HepG2 (cell line): Measurements from ENCODE around the gene TLR9. TPM values are rescaled to one million over a fixed set of nuclear protein-coding genes. Genes with fewer than 3 reads are reported as not detected.
A peak's percentile ranks its signal among the peaks of the same experiment; 100 is the strongest.

Source experiments
- CREB3 ChIP-seq: sonication (generic); formaldehyde crosslinking; IDR thresholded peaks from 2 replicates; pipeline ENCODE4 v1.5.0; 2020; ENCODE audit warnings: missing genetic modification reagents
- DMTF1 ChIP-seq: sonication (generic); formaldehyde crosslinking; IDR thresholded peaks from 2 replicates; pipeline ENCODE4 v1.4.0; 2020; ENCODE audit warnings: mild to moderate bottlenecking, missing genetic modification reagents
- MAFK ChIP-seq, 2 experiments: IDR thresholded peaks in 1 of 2; conservative IDR thresholded peaks in 1 of 2; 2 replicates each; pipeline ENCODE4 v1.6.1; 2011; ENCODE audit warnings: improper control_type of control experiment in 2 of 2, low read length in 2 of 2
- PRMT3 ChIP-seq: sonication (generic); formaldehyde crosslinking; IDR thresholded peaks from 2 replicates; pipeline ENCODE4 v1.8.1; 2022; ENCODE audit warnings: low read depth, mild to moderate bottlenecking, moderate library complexity, missing genetic modification reagents, borderline replicate concordance
- REST ChIP-seq, 2 experiments: IDR thresholded peaks; 2 replicates each; pipeline ENCODE4 v1.6.1; 2011 to 2012; ENCODE audit warnings: low read length in 2 of 2, borderline replicate concordance in 1 of 2, low read depth in 1 of 2, mild to moderate bottlenecking in 1 of 2, moderate library complexity in 1 of 2
- RXRA ChIP-seq: sonication (generic); formaldehyde crosslinking; IDR thresholded peaks from 2 replicates; pipeline ENCODE4 v1.5.1; 2020; ENCODE audit warnings: missing genetic modification reagents
- TCF7 ChIP-seq: sonication (generic); IDR thresholded peaks from 2 replicates; pipeline ENCODE4 v1.6.1; 2016; ENCODE audit warnings: antibody characterized with exemption, low read depth
- ZNF282 ChIP-seq: fragments of 450-650 bp; IDR thresholded peaks from 2 replicates; pipeline ENCODE4 v1.6.1; 2018; ENCODE audit not compliant: partially characterized antibody
- ZNF749 ChIP-seq: sonication (generic); formaldehyde crosslinking; IDR thresholded peaks from 2 replicates; pipeline ENCODE4 v1.8.0; 2022; ENCODE audit warnings: mild to moderate bottlenecking, missing genetic modification reagents, moderate library complexity, borderline replicate concordance
- ZNF781 ChIP-seq: sonication (generic); formaldehyde crosslinking; IDR thresholded peaks from 2 replicates; pipeline ENCODE4 v1.5.1; 2020; ENCODE audit warnings: borderline replicate concordance, mild to moderate bottlenecking, missing genetic modification reagents; ENCODE audit errors: not compliant biosample characterization
- polyA plus RNA-seq, 8 experiments: library from polyadenylated mRNA; depleted of rRNA in 3 of 8; stranded (reverse) in 7 of 8; unstranded in 1 of 8; fragments of >200 nt; fragmentation: Illumina TruSeq in 4 of 8; extraction: Trizol in 4 of 8; gene quantifications; 2 replicates each; pipeline versions ENCODE4 v1.2.1 to v1.2.3, GENCODE V29; 2011 to 2016; ENCODE audit warnings: low read depth in 4 of 8, missing spikeins in 1 of 8, mixed read lengths in 1 of 8; ENCODE audit not compliant: insufficient read depth in 1 of 8
- total RNA-seq, 5 experiments: library from RNA; depleted of rRNA; stranded (reverse); fragments of >200 nt; fragmentation: Illumina TruSeq; extraction: Trizol; gene quantifications; 2 replicates each; pipeline ENCODE4 v1.2.3, GENCODE V29; 2016; ENCODE audit warnings: low read depth in 1 of 5
- TF ChIP-seq, protein P1 (sequence below): sonication (generic); formaldehyde crosslinking; conservative IDR thresholded peaks from 2 replicates; pipeline ENCODE4 v1.4.0; 2020; ENCODE audit warnings: missing genetic modification reagents
- TF ChIP-seq, protein P2 (sequence below): sonication (generic); formaldehyde crosslinking; IDR thresholded peaks from 2 replicates; pipeline ENCODE4 v1.5.1; 2020; ENCODE audit warnings: missing genetic modification reagents, mild to moderate bottlenecking, borderline replicate concordance

The TLR9 gene
- total and polyA plus RNA-seq, 2 of the 13 experiments (the other 11 are each of a cell fraction or from before 2014, with no cell fraction given), result not detected

GRCh38 chr3:52197842-52198625, 27.4 kb downstream of the TLR9 start, which contains the start of gene ALAS1 (continued):
- TF ChIP-seq ZNF781 (CRISPR knock-in tag) (peak; percentile 74), RXRA (peak; percentile 40; the same call in 1 of the 2 replicates), CREB3 (CRISPR knock-in tag) (no peak), MAFK (conservative IDR thresholded peaks at IDR 0.05 in 1 of 2, IDR thresholded peaks at IDR 0.05 in 1 of 2; ENCODE audit: low read length in 2 of 2) (no peak), TCF7 (no peak), ZNF282 (no peak), PRMT3 (peak; percentile 69; the same call in 1 of the 2 replicates), DMTF1 (CRISPR knock-in tag) (no peak), REST (IDR thresholded peaks at IDR 0.05; ENCODE audit: borderline replicate concordance in 1 of 2, low read depth in 1 of 2, low read length in 2 of 2) (peak in 1 of 2 experiments; percentile 44; a peak in 1 of 4 replicates), ZNF749 (peak; percentile 74; the same call in 1 of the 2 replicates)
- TF ChIP-seq, protein P1, sequence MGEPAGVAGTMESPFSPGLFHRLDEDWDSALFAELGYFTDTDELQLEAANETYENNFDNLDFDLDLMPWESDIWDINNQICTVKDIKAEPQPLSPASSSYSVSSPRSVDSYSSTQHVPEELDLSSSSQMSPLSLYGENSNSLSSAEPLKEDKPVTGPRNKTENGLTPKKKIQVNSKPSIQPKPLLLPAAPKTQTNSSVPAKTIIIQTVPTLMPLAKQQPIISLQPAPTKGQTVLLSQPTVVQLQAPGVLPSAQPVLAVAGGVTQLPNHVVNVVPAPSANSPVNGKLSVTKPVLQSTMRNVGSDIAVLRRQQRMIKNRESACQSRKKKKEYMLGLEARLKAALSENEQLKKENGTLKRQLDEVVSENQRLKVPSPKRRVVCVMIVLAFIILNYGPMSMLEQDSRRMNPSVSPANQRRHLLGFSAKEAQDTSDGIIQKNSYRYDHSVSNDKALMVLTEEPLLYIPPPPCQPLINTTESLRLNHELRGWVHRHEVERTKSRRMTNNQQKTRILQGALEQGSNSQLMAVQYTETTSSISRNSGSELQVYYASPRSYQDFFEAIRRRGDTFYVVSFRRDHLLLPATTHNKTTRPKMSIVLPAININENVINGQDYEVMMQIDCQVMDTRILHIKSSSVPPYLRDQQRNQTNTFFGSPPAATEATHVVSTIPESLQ, result 0 out of 2 replicates have a peak, but pooled peaks have one; percentile 64
- TF ChIP-seq, protein P2, sequence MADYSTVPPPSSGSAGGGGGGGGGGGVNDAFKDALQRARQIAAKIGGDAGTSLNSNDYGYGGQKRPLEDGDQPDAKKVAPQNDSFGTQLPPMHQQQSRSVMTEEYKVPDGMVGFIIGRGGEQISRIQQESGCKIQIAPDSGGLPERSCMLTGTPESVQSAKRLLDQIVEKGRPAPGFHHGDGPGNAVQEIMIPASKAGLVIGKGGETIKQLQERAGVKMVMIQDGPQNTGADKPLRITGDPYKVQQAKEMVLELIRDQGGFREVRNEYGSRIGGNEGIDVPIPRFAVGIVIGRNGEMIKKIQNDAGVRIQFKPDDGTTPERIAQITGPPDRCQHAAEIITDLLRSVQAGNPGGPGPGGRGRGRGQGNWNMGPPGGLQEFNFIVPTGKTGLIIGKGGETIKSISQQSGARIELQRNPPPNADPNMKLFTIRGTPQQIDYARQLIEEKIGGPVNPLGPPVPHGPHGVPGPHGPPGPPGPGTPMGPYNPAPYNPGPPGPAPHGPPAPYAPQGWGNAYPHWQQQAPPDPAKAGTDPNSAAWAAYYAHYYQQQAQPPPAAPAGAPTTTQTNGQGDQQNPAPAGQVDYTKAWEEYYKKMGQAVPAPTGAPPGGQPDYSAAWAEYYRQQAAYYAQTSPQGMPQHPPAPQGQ (CRISPR knock-in tag), result no peak
